M059J (cell line): Measurements from ENCODE around the gene EYA4. TPM values are rescaled to one million over a fixed set of nuclear protein-coding genes. Genes with fewer than 3 reads are reported as not detected.

Experiments used
- DNase-seq: peaks from one replicate; pipeline ENCODE4 v3.0.0-alpha.2; 2012; ENCODE audit warnings: low read depth
- total RNA-seq: library from RNA; depleted of rRNA; stranded (reverse); fragments of >200 nt; shearing (Covaris generic); gene quantifications from 2 replicates; pipeline ENCODE4 v1.2.3, GENCODE V29; 2014

The EYA4 gene
- total RNA-seq, 1 experiment from 2014 or later = 12.0 TPM

DNA sequence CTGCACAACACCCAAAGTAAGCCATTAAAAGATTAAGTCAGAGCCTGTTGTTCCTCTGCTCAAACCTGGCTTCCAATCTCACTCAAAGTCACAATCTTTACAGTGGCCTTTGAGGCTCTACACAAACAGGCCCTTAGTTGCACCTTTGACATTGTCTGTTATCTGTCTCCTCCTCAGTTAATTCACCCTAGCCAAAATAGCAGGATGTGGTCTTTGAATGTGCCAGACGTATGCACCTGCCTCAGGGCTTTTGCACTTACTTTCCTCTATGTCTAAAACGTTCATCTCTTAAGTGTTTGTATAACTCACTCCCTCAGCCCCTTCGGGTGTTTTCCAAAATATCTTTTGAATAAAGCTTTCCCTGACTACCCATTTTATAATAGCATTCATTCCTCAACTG is 107.7 kb downstream of the EYA4 start:
- peak; percentile 15 for DNase-seq

DNA sequence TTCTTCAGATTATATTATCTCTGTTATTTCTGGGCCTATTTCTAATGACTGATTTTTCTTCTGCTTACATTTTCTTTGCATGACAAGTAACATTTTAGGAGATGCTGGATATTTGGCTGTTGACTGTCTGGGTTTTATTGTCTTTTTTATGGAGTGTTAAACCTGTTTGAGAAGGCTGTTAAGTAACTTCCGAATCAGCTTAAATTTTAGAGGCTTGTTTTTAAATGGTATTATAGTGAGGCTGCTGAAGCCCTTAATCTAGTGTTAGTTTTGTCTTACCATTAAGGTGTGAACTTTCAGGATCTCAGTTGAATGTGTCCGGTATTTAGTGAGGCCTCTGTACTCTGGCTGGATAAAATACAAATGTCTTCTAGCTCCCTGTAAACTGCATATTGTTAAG is 109.8 kb downstream of the EYA4 start:
- DNase-seq = no peak

DNA sequence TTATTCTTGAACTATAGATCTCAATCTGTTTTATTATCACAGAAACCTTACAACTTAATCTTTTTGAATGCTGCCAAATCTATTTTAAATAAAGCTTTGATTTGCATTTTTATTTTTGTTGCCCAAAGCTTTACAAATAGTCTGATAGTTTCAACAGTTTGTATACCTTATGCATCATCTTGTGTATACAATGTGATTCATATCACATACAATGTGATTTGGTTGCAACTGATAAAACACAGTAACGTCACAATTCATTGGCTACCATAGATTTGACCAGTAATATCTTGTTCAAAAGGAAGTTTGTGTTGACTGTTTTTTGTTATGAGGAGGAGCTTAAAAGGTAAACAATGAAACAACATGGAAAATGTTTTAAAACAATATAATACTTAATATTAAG is 110.9 kb downstream of the EYA4 start:
- DNase-seq = no peak

DNA sequence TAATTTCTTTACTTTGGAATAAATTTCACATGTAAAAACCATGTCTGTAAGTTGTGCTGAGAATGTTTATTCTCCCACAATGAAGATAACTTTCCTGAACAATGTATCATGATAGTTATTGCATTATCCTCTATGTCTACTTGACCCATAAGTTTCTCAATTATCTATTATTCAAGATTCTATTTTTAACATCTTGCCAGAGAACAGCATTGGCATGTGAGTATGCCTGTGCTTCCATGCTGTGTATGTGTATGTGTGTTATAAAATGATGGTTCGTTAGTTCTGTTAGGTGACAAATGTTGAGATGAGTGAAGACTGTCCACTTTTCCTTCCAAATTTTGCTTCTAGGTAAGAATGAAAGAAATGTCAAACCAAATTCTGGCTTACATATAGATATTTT is 111.9 kb downstream of the EYA4 start:
- DNase-seq = no peak

DNA sequence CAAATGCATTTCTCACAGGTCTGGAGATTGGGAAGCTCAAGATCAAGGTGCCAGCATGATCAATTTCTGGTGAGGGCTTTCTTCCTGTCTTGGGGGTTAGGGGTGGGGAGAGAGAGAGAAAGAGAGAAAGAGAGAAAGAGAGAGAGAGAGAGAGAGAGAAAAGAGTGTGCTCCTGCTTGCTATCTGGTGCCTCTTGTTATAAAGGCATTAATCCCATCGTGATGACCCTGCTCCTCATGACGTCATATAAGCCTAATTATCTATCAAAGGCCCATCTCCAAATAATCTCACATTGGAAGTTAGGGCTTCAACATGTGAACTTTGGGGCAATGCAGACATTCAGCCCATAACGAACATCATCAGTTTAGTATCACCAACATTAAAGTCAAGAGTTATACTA is 114.8 kb downstream of the EYA4 start:
- DNase-seq = no peak

DNA sequence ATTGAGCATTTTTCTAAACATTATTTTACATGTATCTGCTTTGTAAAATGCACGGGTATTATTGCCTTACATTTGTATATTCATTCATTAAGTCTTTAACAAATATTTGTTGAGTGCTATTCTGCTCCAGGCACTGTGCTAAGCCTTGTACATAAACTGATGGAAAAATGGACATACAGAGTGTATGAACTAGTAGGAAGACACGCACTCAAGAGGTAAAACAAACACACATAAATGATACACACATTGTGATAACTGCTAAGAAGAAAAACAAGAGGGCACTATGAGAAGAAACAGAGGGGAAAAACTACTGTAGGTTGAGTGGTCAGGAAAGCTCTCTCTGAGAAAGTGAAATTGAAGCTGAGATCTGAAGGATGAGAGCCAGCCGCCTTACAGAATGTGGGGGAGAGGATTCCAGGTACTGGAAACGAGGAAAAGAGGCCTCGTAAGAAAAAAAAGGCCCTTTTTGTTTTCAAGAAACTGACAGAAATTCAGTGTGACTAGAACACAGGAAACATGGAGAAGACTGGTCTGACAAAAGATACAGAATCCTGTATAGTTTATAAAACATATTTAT is 117.5 kb downstream of the EYA4 start:
- DNase-seq = no peak

- no peak for DNase-seq
Measured at GRCh38 chr6:133359256-133359655, 118.1 kb downstream of the EYA4 start.

DNA sequence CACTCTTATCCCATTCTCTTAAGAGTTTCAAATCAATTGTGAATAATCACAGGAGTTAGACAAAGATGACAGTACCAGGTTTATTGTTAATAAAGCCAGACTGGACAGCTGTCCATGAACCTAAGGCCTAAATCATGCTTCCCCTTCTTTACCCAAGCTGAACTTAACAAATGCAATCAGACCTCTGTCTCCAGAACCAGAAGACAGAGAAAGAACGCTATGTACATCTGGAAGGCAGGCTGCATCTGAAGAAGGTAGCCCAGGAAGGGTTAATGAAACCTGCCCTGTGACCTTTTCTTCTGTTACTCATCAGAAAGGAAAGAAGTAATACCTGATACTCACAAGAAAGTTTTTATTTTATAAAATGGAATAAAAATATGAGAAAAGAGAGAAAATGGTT is 118.6 kb downstream of the EYA4 start:
- DNase-seq = no peak

GRCh38 chr6:133360194-133360593 is 119.0 kb downstream of the EYA4 start:
- DNase-seq = no peak

GRCh38 chr6:133362813-133363212 is 121.7 kb downstream of the EYA4 start:
- DNase-seq = no peak

DNA sequence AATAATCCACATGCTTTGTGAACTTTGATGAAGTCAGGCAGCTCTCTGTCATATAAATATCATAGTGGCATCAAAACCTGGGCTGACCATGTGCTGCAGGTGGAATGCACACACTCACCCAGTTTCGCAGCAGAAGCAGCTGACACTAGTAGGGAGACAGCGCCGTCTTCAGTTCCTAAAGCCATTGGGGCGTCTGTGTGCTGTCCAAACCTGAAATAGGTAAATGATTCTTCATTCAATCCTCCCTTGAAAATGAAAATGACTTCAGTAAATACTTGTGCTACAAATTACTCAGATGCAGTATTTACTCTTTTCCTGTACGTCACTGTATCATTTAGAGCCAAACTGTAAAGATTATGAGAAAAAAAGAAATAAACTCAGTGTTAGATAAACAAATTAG is 127.5 kb downstream of the EYA4 start:
- no peak for DNase-seq

- no peak for DNase-seq
Measured at GRCh38 chr6:133369773-133370272, 128.7 kb downstream of the EYA4 start.

GRCh38 chr6:133376743-133377142 is 135.6 kb downstream of the EYA4 start:
- no peak for DNase-seq

DNA sequence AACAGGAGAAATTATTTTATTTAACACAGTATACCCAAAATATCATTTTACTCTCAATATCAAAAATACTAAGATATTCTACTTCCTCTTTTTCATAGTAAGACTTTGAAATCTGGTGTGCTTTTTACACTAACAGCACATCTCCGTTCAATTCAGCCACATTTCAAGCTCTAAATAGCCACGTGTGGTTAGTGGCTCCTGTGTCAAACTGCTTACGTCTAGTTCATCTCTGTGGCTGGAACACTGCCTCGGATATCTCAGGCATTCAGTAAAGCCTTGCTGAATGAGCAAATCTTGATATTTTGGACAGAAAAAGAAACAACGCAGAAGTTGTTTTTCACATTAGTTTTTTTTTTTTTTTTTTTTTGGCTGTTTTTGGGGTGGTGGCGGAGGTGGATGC is 136.1 kb downstream of the EYA4 start:
- no peak for DNase-seq

DNA sequence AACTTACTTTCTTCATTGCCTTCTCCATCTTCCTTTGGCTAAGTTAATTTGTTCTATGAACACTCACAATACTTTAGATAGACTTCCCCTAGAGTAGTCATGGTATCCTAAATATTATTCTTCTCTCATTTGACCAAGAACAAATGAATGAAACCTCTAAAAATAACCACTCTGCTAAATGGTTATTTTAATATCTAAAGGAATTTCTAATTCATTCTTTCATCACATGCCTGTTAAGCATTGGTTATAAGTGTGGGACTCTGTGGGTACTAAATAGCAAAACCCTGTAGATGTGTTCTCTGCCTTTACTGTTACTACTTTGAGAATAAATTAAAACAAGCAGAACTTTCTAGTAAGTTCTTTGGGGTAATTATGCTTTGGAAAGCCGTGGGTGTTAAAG is 138.9 kb downstream of the EYA4 start:
- no peak for DNase-seq

- DNase-seq = no peak
Measured at GRCh38 chr6:133380723-133381122, 139.6 kb downstream of the EYA4 start.

GRCh38 chr6:133388731-133389130 is 147.6 kb downstream of the EYA4 start:
- DNase-seq = no peak

- DNase-seq = no peak
Measured at GRCh38 chr6:133390168-133390567, 149.0 kb downstream of the EYA4 start.

DNA sequence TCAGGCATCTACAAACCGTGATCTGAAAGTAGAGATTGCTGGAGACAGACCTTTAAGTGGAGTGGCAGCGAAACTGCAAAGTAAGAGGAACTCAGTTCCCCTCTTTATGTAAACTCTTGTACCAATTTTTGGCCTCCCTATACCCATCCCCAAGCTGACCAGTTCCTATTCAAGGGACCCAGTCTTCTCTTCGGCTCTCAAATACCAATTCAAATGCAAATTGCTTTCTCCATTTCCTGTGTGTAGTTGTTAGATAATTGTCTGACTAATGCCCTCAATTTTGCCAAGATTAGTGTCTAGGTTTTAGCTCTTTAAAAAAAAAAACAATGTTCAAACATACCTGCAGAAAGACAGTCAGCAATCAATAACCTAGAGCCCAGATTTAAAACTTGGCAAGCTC is 150.9 kb downstream of the EYA4 start:
- peak; percentile 55 for DNase-seq

DNA sequence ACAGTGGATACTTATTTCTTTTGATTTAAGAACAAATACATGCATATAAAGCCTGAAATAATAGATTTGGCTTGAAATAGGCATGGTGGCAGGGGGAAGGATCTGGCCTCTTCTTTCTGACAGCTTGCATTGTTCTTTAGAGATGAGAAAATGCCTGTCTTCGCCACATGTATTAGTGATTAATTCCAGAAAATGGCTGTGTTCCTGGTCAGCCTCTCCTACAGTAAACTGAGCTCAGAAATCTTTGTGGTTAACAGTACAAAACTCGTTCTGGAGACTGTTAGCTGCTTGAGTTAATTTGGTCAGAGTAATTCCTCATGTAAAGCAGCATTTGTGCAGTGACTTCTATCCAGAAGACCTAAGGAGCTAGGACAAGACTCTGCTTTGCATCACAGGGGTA is 151.5 kb downstream of the EYA4 start:
- DNase-seq = peak; percentile 34

GRCh38 chr6:133393891-133394290 is 152.7 kb downstream of the EYA4 start:
- DNase-seq = no peak

DNA sequence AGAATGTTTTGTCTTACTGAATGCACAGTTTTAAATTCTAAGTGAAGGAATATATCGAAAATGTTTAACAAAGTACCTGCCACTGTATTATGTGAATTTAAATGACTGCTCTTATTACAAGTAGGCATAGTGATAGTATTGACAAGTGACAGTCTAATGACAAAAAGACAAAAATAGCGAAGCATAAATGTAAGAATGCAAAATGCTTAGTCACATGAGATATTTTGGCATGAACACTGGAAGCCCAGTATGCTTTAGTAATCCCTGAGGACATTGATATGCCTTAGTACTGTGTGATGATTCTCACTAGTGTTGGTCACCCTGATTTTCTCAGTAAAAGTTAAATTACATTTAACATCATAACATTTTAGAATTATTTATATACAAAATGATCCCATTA is 153.5 kb downstream of the EYA4 start:
- DNase-seq = no peak

GRCh38 chr6:133396233-133396983 is 155.3 kb downstream of the EYA4 start:
- DNase-seq = peak; percentile 38

DNA sequence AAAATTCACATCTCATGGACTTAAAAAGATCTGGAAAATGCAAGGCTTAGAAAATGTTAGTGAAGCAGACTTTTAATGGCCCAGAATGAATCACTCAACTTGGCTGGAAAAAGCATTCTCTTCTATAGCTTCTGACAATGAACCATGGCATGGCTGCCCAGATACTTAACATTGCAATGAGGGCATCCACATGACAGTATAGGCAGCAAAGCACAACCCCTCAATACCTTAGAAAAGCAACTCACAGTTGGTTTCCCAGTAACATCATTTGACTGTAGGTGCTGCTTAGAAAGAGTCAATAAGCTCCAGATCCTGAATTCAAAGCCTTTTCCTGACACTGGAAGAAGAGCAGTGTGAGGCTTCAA is 155.8 kb downstream of the EYA4 start:
- no peak for DNase-seq
